Mammary epithelial cell (primary cell): ENCODE results near the gene RASGRP3.
"Not testable (repeated sequence)": the region's sequence is repeated elsewhere in the genome, so short reads cannot be mapped to it uniquely, and the experiment has no call there.

Experiments used
- CTCF ChIP-seq, 2 donors: IDR thresholded peaks in 1 of 2; conservative IDR thresholded peaks in 1 of 2; 2 replicates each; pipeline ENCODE4 v1.5.1; 2011 to 2012; ENCODE audit warnings: inconsistent platforms in 2 of 2, low read length in 2 of 2, mild to moderate bottlenecking in 2 of 2, control low read depth in 1 of 2, low read depth in 1 of 2; ENCODE audit not compliant: insufficient read depth in 1 of 2; ENCODE audit errors: extremely low read depth in 1 of 2
- EZH2 ChIP-seq: IDR thresholded peaks from 2 replicates; pipeline ENCODE4 v1.6.1; 2012; ENCODE audit warnings: low read length, inconsistent platforms, borderline replicate concordance

GRCh38 chr2:33462512-33462911 is 13.9 kb upstream of the RASGRP3 start:
- not testable (repeated sequence) for TF ChIP-seq CTCF (conservative IDR thresholded peaks at IDR 0.05 in 1 of 2, IDR thresholded peaks at IDR 0.05 in 1 of 2; ENCODE audit: extremely low read depth in 1 of 2, insufficient read depth in 1 of 2, low read depth in 1 of 2, low read length in 2 of 2); EZH2
